ENCODE results near the gene SHC1. TPM values are rescaled to one million over a fixed set of nuclear protein-coding genes. Genes with fewer than 3 reads are reported as not detected.

SHC1 gene
- 10 to 100 TPM; 60.7 to 68.5 TPM for total RNA-seq
- polyA plus RNA-seq = 10 to 100 TPM; 22.6 to 27.4 (median 24.4) TPM
- total RNA-seq = 37.5 to 52.3 (median 46.0) reads per million in 6 experiments

- Mint-ChIP-seq H3K36me3 (peaks cover 0 to 38% (median 0%) of the 10 kb centered on the region in 3 donors), H3K4me1 (peaks cover 19 to 35% (median 31%) of the 10 kb centered on the region in 4 donors), H3K9me3 (no peaks in the 10 kb centered on the region), H3K27ac (peak within 1 kb of the TSS in 9 of 10 donors; percentile 38 to 91 (median 74)), H3K27me3 (no peaks in the 10 kb centered on the region), H3K4me3 (peak within 1 kb of the TSS; percentile 22 to 68 (median 46))
- POLR2A ChIA-PET = interaction anchor here (0.6 to 7.5 kb wide), 7 partner anchors 9 to 248 kb away, joined by 3 to 85 read pairs (median 6); partner anchors contain the start of genes FLAD1, PBXIP1, PMVK and PYGO2
- DNase-seq = no peak
- no peak for ATAC-seq
Observed at GRCh38 chr1:154970631-154971340, at the start of gene SHC1. SHC1 (minus strand) TSS chr1:154970747; CDS start chr1:154970526, 221 bp downstream.

- peaks cover 0 to 2% (median 0%) of the 10 kb centered on the region in 3 donors for H3K36me3 Mint-ChIP-seq
- DNase-seq = no peak
- H3K27ac Mint-ChIP-seq = peak overlapping the region in 3 of 10 donors; percentile 36 to 69 (median 52)
- H3K4me3 Mint-ChIP-seq = peak overlapping the region in 2 of 10 donors; percentile 3 to 30
- POLR2A ChIA-PET = interaction anchor here (0.6 to 1.8 kb wide), 4 partner anchors 36 to 58 kb away, joined by 3 to 6 read pairs (median 4); partner anchors contain the start of genes FLAD1 and PYGO2
- peaks cover 0 to 28% (median 4%) of the 10 kb centered on the region in 5 donors for H3K27me3 Mint-ChIP-seq
- H3K4me1 Mint-ChIP-seq = peaks cover 16 to 35% (median 31%) of the 10 kb centered on the region in 4 donors
- no peaks in the 10 kb centered on the region for H3K9me3 Mint-ChIP-seq
- ATAC-seq = no peak
Observed at GRCh38 chr1:155019377-155020245, 49.1 kb upstream of the SHC1 start.

- H3K27ac Mint-ChIP-seq = peak overlapping the region in 4 of 10 donors; percentile 35 to 69 (median 52)
- no peaks in the 10 kb centered on the region for H3K9me3 Mint-ChIP-seq
- H3K4me3 Mint-ChIP-seq = peak overlapping the region in 1 of 10 donors; percentile 26
- peaks cover 0 to 2% (median 0%) of the 10 kb centered on the region in 3 donors for H3K36me3 Mint-ChIP-seq
- H3K27me3 Mint-ChIP-seq = peaks cover 0 to 28% (median 0%) of the 10 kb centered on the region in 5 donors
- ATAC-seq (no peak), DNase-seq (no peak)
- POLR2A ChIA-PET = interaction anchor here (0.5 to 4.3 kb wide), 10 partner anchors 28 to 374 kb away, joined by 3 to 20 read pairs (median 4); partner anchors contain the start of genes FLAD1, PMVK and PYGO2
- H3K4me1 Mint-ChIP-seq = peaks cover 21 to 43% (median 37%) of the 10 kb centered on the region in 4 donors
Observed at GRCh38 chr1:155018617-155019348, 48.2 kb upstream of the SHC1 start.

GRCh38 chr1:155017946-155018316, 47.4 kb upstream of the SHC1 start:
- Mint-ChIP-seq H3K4me1 (peaks cover 24 to 50% (median 45%) of the 10 kb centered on the region in 4 donors), H3K27ac (peak overlapping the region in 4 of 10 donors; percentile 29 to 76 (median 52)), H3K36me3 (no peaks in the 10 kb centered on the region), H3K4me3 (peak overlapping the region; percentile 51 to 74 (median 64)), H3K27me3 (peaks cover 0 to 20% (median 0%) of the 10 kb centered on the region in 5 donors), H3K9me3 (no peaks in the 10 kb centered on the region)
- no peak for DNase-seq
- POLR2A ChIA-PET = interaction anchor here (0.6 to 4.3 kb wide), 15 partner anchors 10 to 458 kb away, joined by 3 to 29 read pairs (median 6); partner anchors contain the start of genes ADAM15, FLAD1, PBXIP1 and PMVK
- ATAC-seq = peak in 1 of 2 donors; percentile 4

GRCh38 chr1:155017041-155017945, 46.7 kb upstream of the SHC1 start:
- peaks cover 26 to 56% (median 51%) of the 10 kb centered on the region in 4 donors for H3K4me1 Mint-ChIP-seq
- no peaks in the 10 kb centered on the region for H3K9me3 Mint-ChIP-seq
- H3K4me3 Mint-ChIP-seq = peak overlapping the region; percentile 52 to 78 (median 69)
- POLR2A ChIA-PET = interaction anchor here (0.8 to 4.3 kb wide), 21 partner anchors 9 to 458 kb away, joined by 3 to 29 read pairs (median 5); partner anchors contain the start of genes ADAM15, CKS1B, FLAD1 and PBXIP1
- peaks cover 0 to 17% (median 0%) of the 10 kb centered on the region in 5 donors for H3K27me3 Mint-ChIP-seq
- ATAC-seq (peak; percentile 98), DNase-seq (peak; percentile 78 to 91 (median 86))
- peak overlapping the region in 5 of 10 donors; percentile 29 to 80 (median 67) for H3K27ac Mint-ChIP-seq
- H3K36me3 Mint-ChIP-seq = no peaks in the 10 kb centered on the region

GRCh38 chr1:155016231-155016831, 45.8 kb upstream of the SHC1 start:
- POLR2A ChIA-PET = interaction anchor here (0.9 to 4.3 kb wide), 17 partner anchors 9 to 457 kb away, joined by 3 to 29 read pairs (median 9); partner anchors contain the start of genes ADAM15, CKS1B, FLAD1 and PBXIP1
- Mint-ChIP-seq H3K4me1 (peaks cover 26 to 65% (median 55%) of the 10 kb centered on the region in 4 donors), H3K36me3 (no peaks in the 10 kb centered on the region), H3K27me3 (peaks cover 0 to 10% (median 0%) of the 10 kb centered on the region in 5 donors), H3K9me3 (no peaks in the 10 kb centered on the region), H3K4me3 (peak overlapping the region; percentile 44 to 78 (median 67)), H3K27ac (peak overlapping the region in 7 of 10 donors; percentile 56 to 77 (median 73))
- DNase-seq (no peak), ATAC-seq (peak; percentile 25 to 26)

- no peak for DNase-seq
- peaks cover 0 to 10% (median 0%) of the 10 kb centered on the region in 5 donors for H3K27me3 Mint-ChIP-seq
- H3K36me3 Mint-ChIP-seq = no peaks in the 10 kb centered on the region
- no peak for ATAC-seq
- H3K4me1 Mint-ChIP-seq = peaks cover 30 to 69% (median 61%) of the 10 kb centered on the region in 4 donors
- H3K9me3 Mint-ChIP-seq = no peaks in the 10 kb centered on the region
- POLR2A ChIA-PET = interaction anchor here (0.9 to 4.3 kb wide), 15 partner anchors 9 to 294 kb away, joined by 3 to 29 read pairs (median 15); partner anchors contain the start of genes ADAM15, CKS1B, FLAD1 and PBXIP1
- H3K27ac Mint-ChIP-seq = peak overlapping the region in 8 of 10 donors; percentile 52 to 86 (median 73)
- peak overlapping the region; percentile 44 to 78 (median 67) for H3K4me3 Mint-ChIP-seq
Observed at GRCh38 chr1:155015527-155016230, 45.1 kb upstream of the SHC1 start.

DNA sequence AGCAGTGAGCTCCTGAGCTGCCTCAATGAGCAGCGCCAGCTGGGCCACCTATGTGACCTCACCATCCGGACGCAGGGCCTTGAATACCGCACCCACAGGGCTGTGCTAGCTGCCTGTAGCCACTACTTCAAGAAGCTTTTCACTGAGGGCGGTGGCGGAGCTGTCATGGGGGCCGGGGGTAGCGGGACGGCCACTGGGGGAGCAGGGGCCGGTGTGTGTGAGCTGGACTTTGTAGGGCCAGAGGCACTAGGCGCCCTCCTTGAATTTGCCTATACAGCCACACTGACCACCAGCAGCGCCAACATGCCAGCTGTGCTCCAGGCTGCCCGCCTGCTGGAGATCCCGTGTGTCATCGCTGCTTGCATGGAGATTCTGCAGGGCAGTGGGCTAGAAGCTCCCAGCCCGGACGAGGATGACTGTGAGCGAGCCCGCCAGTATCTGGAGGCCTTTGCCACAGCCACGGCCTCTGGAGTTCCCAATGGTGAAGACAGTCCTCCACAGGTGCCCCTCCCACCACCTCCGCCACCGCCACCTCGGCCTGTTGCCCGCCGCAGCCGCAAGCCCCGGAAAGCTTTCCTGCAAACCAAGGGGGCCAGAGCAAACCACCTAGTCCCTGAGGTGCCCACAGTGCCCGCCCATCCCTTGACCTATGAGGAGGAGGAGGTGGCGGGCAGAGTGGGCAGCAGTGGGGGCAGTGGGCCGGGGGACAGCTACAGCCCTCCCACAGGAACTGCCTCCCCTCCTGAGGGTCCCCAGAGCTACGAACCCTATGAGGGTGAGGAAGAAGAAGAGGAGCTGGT, 44.4 kb upstream of the SHC1 start:
- Mint-ChIP-seq H3K4me1 (peaks cover 31 to 76% (median 69%) of the 10 kb centered on the region in 4 donors), H3K9me3 (no peaks in the 10 kb centered on the region), H3K36me3 (no peaks in the 10 kb centered on the region), H3K27me3 (peaks cover 0 to 4% (median 0%) of the 10 kb centered on the region in 5 donors), H3K27ac (peak overlapping the region in 3 of 10 donors; percentile 27 to 48 (median 46)), H3K4me3 (peak overlapping the region in 2 of 10 donors; percentile 39 to 68)
- POLR2A ChIA-PET = interaction anchor here (0.9 to 4.3 kb wide), 11 partner anchors 8 to 295 kb away, joined by 3 to 29 read pairs (median 16); partner anchors contain the start of genes CKS1B, FLAD1, PBXIP1 and PYGO2
- no peak for DNase-seq
- ATAC-seq = no peak

DNA sequence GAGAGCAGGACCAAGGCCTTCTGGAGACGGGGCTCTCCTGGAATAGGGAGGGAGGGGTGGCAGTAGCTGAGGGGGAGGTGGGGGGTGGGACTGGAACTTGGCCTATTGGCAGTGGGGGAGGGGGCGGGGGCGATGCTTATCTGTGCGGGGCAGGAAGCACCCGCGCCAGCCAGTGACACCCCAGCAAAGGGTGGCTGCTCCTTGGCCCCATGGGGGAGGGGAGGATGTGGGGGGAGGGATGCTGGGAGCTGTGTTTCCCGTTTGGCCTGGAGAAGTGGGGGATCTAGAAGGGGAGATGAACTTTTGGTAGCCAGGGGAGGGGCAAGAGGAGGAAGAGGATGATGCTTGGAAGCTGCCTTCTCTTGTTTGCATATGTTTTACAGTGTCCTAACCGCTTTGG, 43.1 kb upstream of the SHC1 start:
- peak overlapping the region in 8 of 10 donors; percentile 6 to 68 (median 50) for H3K4me3 Mint-ChIP-seq
- no peaks in the 10 kb centered on the region for H3K9me3 Mint-ChIP-seq
- no peak for DNase-seq
- POLR2A ChIA-PET = interaction anchor here (0.6 to 3.4 kb wide), 4 partner anchors 7 to 53 kb away, joined by 4 to 20 read pairs (median 6); no protein-coding TSS in a partner anchor
- no peaks in the 10 kb centered on the region for H3K27me3 Mint-ChIP-seq
- ATAC-seq = no peak
- H3K27ac Mint-ChIP-seq = peak overlapping the region in 6 of 10 donors; percentile 44 to 83 (median 74)
- H3K36me3 Mint-ChIP-seq = no peaks in the 10 kb centered on the region
- H3K4me1 Mint-ChIP-seq = peaks cover 34 to 82% (median 77%) of the 10 kb centered on the region in 4 donors

All from naive thymus-derived CD8-positive, alpha-beta T cell (primary cell).